ENCODE data around the gene CELA2B. TPM values are rescaled to one million over a fixed set of nuclear protein-coding genes. Genes with fewer than 3 reads are reported as not detected.
A peak's percentile ranks its signal among the peaks of the same experiment; 100 is the strongest.

CELA2B gene
- total and polyA plus RNA-seq, 2 of the 8 experiments (the other 6 are each of a cell fraction or from before 2014, with no cell fraction given): not detected

DNA sequence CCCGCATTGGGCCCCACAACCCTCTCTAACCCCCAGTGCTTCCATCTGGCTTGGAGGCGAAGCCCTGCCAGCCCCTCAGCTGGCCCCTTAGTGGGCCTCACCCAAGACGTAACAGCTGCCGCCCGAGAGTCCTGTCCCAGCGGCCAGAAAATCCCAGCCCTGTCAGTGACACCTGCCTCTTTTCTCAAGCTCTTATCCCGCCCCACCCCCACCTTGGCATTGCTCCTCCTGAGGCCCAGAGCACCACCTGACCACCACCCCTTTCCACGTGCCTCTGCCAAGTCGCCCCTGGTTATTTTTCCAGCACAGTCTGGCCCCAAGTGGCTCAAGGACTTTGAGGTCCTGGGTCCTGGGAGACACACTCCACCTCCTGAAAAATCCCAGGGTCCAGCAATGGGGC is 43.6 kb upstream of the CELA2B start:
- peaks cover 0 to 2% (median 0%) of the 10 kb centered on the region in 4 experiments; a peak in 5 of 7 replicates for H3K4me1 ChIP-seq (replicated peaks in 1 of 4; ENCODE audit: control insufficient read depth in 3 of 4, insufficient read depth in 4 of 4, low read length in 3 of 4)
- H2BK12ac ChIP-seq (ENCODE audit: low read depth, low read length): no peak overlapping the region
- no peak overlapping the region for H3K9ac ChIP-seq (replicated peaks in 1 of 4; ENCODE audit: extremely low read depth in 1 of 4, low read depth in 3 of 4, low read length in 3 of 4)
- POLR2A ChIA-PET (ENCODE audit: partially characterized antibody): interaction anchor here (1.4 kb wide), 1 partner anchor 104 kb away, joined by 3 read pairs; no protein-coding TSS in a partner anchor
- no peak overlapping the region for H2BK15ac ChIP-seq (ENCODE audit: low read length)
- no peak overlapping the region for H3K4ac ChIP-seq (replicated peaks; ENCODE audit: insufficient read length, low read depth, low read length)
- H2BK5ac ChIP-seq (ENCODE audit: low read depth, low read length): no peak overlapping the region
- 85% methylated on average over 9 of the region's 9 CpGs; no CpG with 5 or more reads in 1 of the 2 experiments for WGBS, 2 experiments (ENCODE audit: extremely low coverage in 1 of 2, insufficient coverage in 1 of 2, insufficient read length in 1 of 2, insufficient replicate concordance in 2 of 2, low coverage in 1 of 2, low lambda C conversion rate in 2 of 2, missing lambda C conversion rate in 1 of 2)
- no peak for DNase-seq (ENCODE audit: low read depth in 1 of 2, low spot score in 2 of 2)
- H2BK20ac ChIP-seq (ENCODE audit: low read length): no peak overlapping the region
- no peak overlapping the region for H4K91ac ChIP-seq (replicated peaks; ENCODE audit: insufficient read length, low read length)
- no peak overlapping the region for H2AK5ac ChIP-seq (ENCODE audit: low read depth, low read length)
- no peak overlapping the region for H3K18ac ChIP-seq (ENCODE audit: extremely low read depth, low read length)
- no peak overlapping the region for H3K4me3 ChIP-seq (ENCODE audit: extremely low read depth in 1 of 4, insufficient read depth in 2 of 4, low read depth in 3 of 4, low read length in 4 of 4)
- TF ChIP-seq TBP (IDR thresholded peaks at IDR 0.05; ENCODE audit: low read depth, low read length) (no peak), BRCA1 (IDR thresholded peaks at IDR 0.05; ENCODE audit: low read depth, low read length) (no peak), EZH2 (IDR thresholded peaks at IDR 0.05; ENCODE audit: low read depth, low read length, severe bottlenecking) (no peak), CBX8 (IDR thresholded peaks at IDR 0.05; ENCODE audit: borderline replicate concordance, low read depth, low read length) (no peak)
- FAIRE-seq: no peak
- H3K4me2 ChIP-seq (ENCODE audit: insufficient read depth in 1 of 2, low read depth in 2 of 2, low read length in 2 of 2): no peak overlapping the region
- H3K36me3 ChIP-seq (ENCODE audit: control insufficient read depth in 2 of 4, insufficient read depth in 4 of 4, low read length in 3 of 4): no peaks in the 10 kb centered on the region; a peak in 1 of 8 replicates
- H3K27ac ChIP-seq (ENCODE audit: low read depth, low read length): no peak overlapping the region
- peaks cover 0 to 2% of the 10 kb centered on the region in 2 experiments for H4K20me1 ChIP-seq (replicated peaks in 1 of 2; ENCODE audit: control insufficient read depth in 1 of 2, insufficient read depth in 2 of 2, low read length in 2 of 2)
- CTCF ChIA-PET (ENCODE audit: partially characterized antibody): interaction anchor here (0.7 to 16.9 kb wide), 25 partner anchors 9 to 184 kb away, joined by 3 to 170 read pairs (median 5); no protein-coding TSS in a partner anchor
- H4K5ac ChIP-seq (ENCODE audit: insufficient read length, low read depth, low read length): no peak overlapping the region
- H2AFZ ChIP-seq (ENCODE audit: low read length): no peak overlapping the region
- no peak overlapping the region for H3K23ac ChIP-seq (ENCODE audit: insufficient read length)
- no peaks in the 10 kb centered on the region for H3K9me3 ChIP-seq (ENCODE audit: insufficient read depth in 2 of 2, low read depth in 1 of 2, low read length in 1 of 2)
- H3K23me2 ChIP-seq (ENCODE audit: low read depth, low read length): peaks cover 2% of the 10 kb centered on the region; the same call in 1 of the 2 replicates
- no peak overlapping the region for H2BK120ac ChIP-seq (replicated peaks; ENCODE audit: low read depth, low read length)
- no peaks in the 10 kb centered on the region for H3K79me1 ChIP-seq (ENCODE audit: low read depth, low read length)
- H3K27me3 ChIP-seq (replicated peaks in 1 of 4; ENCODE audit: control insufficient read depth in 3 of 4, extremely low read depth in 1 of 4, insufficient read depth in 3 of 4, low read length in 3 of 4): no peaks in the 10 kb centered on the region; a peak in 1 of 7 replicates
- no peaks in the 10 kb centered on the region for H3K79me2 ChIP-seq (ENCODE audit: control insufficient read depth in 1 of 2, insufficient read depth in 2 of 2, low read length in 2 of 2)
- 0 out of 2 replicates have a peak overlapping the region, but pooled peaks have one; percentile 2 for H4K8ac ChIP-seq (ENCODE audit: extremely low read depth, insufficient read depth, low read length)
- no peak overlapping the region for H3K14ac ChIP-seq (ENCODE audit: insufficient read length)
- H3K56ac ChIP-seq (replicated peaks; ENCODE audit: insufficient read length, low read depth, low read length): no peak overlapping the region

Measured in H1 (cell line).